ENCODE results near the gene RAD51AP2. TPM values are rescaled to one million over a fixed set of nuclear protein-coding genes. Genes with fewer than 3 reads are reported as not detected.

RAD51AP2 gene
- total and polyA plus RNA-seq, 2 of the 13 experiments (the other 11 are each of a cell fraction or from before 2014, with no cell fraction given), result 0.11 to 0.12 TPM

- TF ChIP-seq ZNF264 (CRISPR knock-in tag; IDR thresholded peaks at IDR 0.05) (no peak), ESRRA (CRISPR knock-in tag; IDR thresholded peaks at IDR 0.05; ENCODE audit: low read depth) (0 out of 2 replicates have a peak, but pooled peaks have one; percentile 14), IRF1 (CRISPR knock-in tag; IDR thresholded peaks at IDR 0.05; ENCODE audit: low read depth) (no peak), ZNF382 (CRISPR knock-in tag; IDR thresholded peaks at IDR 0.05; ENCODE audit: borderline replicate concordance) (no peak), RXRA (CRISPR knock-in tag; IDR thresholded peaks at IDR 0.05) (no peak), RBM22 (optimal IDR thresholded peaks at IDR 0.05; ENCODE audit: low read length) (no peak), ARID5B (CRISPR knock-in tag; IDR thresholded peaks at IDR 0.05) (peak; percentile 61), HNF4A (CRISPR knock-in tag; IDR thresholded peaks at IDR 0.05) (peak; percentile 62), ZSCAN5A (CRISPR knock-in tag; IDR thresholded peaks at IDR 0.05; ENCODE audit: borderline replicate concordance) (no peak), FLYWCH1 (CRISPR knock-in tag; IDR thresholded peaks at IDR 0.05) (no peak), ZNF224 (CRISPR knock-in tag; IDR thresholded peaks at IDR 0.05) (no peak), ZNF562 (CRISPR knock-in tag; IDR thresholded peaks at IDR 0.05; ENCODE audit: borderline replicate concordance) (no peak), NFIC (IDR thresholded peaks at IDR 0.05; ENCODE audit: low read length) (peak; percentile 87; the same call in 1 of the 2 replicates), ZNF296 (CRISPR knock-in tag; conservative IDR thresholded peaks at IDR 0.05) (no peak), ZNF879 (CRISPR knock-in tag; IDR thresholded peaks at IDR 0.05) (no peak), NCOR1 (IDR thresholded peaks at IDR 0.05; ENCODE audit: borderline replicate concordance, low read length) (peak; percentile 96), TP53 (CRISPR knock-in tag; conservative IDR thresholded peaks at IDR 0.05) (no peak), HNRNPH1 (optimal IDR thresholded peaks at IDR 0.05; ENCODE audit: low read depth, low read length) (no peak), TOE1 (CRISPR knock-in tag; IDR thresholded peaks at IDR 0.05) (no peak; the same call in 1 of the 2 replicates), ZNF431 (CRISPR knock-in tag; IDR thresholded peaks at IDR 0.05; ENCODE audit: borderline replicate concordance, low read depth) (no peak), ZNF552 (CRISPR knock-in tag; IDR thresholded peaks at IDR 0.05; ENCODE audit: borderline replicate concordance) (no peak)
- TF ChIP-seq, protein P1, sequence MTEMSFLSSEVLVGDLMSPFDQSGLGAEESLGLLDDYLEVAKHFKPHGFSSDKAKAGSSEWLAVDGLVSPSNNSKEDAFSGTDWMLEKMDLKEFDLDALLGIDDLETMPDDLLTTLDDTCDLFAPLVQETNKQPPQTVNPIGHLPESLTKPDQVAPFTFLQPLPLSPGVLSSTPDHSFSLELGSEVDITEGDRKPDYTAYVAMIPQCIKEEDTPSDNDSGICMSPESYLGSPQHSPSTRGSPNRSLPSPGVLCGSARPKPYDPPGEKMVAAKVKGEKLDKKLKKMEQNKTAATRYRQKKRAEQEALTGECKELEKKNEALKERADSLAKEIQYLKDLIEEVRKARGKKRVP (CRISPR knock-in tag; IDR thresholded peaks at IDR 0.05), result 0 out of 4 replicates have a peak, but pooled peaks of 1 of the 2 experiments have one; percentile 9
Observed at GRCh38 chr2:17545680-17546613, 27.7 kb upstream of the RAD51AP2 start (continued).

Measured in HepG2 (cell line).